Measurements from ENCODE around the gene MOB3B.

Gene MOB3B

GRCh38 chr9:27392451-27392850, 137.2 kb downstream of the MOB3B start:
- no peak overlapping the region for H3K27ac ChIP-seq (ENCODE audit: low read depth, low read length, poor library complexity, severe bottlenecking)
- H3K4me1 ChIP-seq (ENCODE audit: insufficient read depth, low read length, severe bottlenecking): no peaks in the 10 kb centered on the region
- H3K4me3 ChIP-seq (ENCODE audit: low read depth, low read length, poor library complexity, severe bottlenecking): no peak overlapping the region
- no peaks in the 10 kb centered on the region for H3F3A ChIP-seq (ENCODE audit: insufficient read depth, low read length)
- no peak overlapping the region for H3K9ac ChIP-seq (ENCODE audit: low read length)
- H3K9me2 ChIP-seq (ENCODE audit: low read depth, low read length): no peaks in the 10 kb centered on the region
- no peak overlapping the region for H2AFZ ChIP-seq (ENCODE audit: low read length)
- no peaks in the 10 kb centered on the region for H3K36me3 ChIP-seq (ENCODE audit: insufficient read depth, low read length)
- H3K9me3 ChIP-seq (ENCODE audit: low read length): no peaks in the 10 kb centered on the region
- TF ChIP-seq CTCF (IDR thresholded peaks at IDR 0.05; ENCODE audit: low read length) (no peak), EZH2 (IDR thresholded peaks at IDR 0.05; ENCODE audit: borderline replicate concordance, low read length) (no peak)
- H3K4me2 ChIP-seq (ENCODE audit: low read length): no peak overlapping the region
- H3K27me3 ChIP-seq (ENCODE audit: insufficient read depth, low read length): no peaks in the 10 kb centered on the region
- H3K79me2 ChIP-seq (ENCODE audit: insufficient read depth, low read length): no peaks in the 10 kb centered on the region
- no peaks in the 10 kb centered on the region for H4K20me1 ChIP-seq (ENCODE audit: insufficient read depth, low read length)

GRCh38 chr9:27391040-27391895, 138.3 kb downstream of the MOB3B start:
- Histone ChIP-seq H3K9me3 (ENCODE audit: low read length) (no peaks in the 10 kb centered on the region), H3F3A (ENCODE audit: insufficient read depth, low read length) (no peaks in the 10 kb centered on the region), H3K4me3 (ENCODE audit: low read depth, low read length, poor library complexity, severe bottlenecking) (no peak overlapping the region), H3K9me2 (ENCODE audit: low read depth, low read length) (no peaks in the 10 kb centered on the region), H3K9ac (ENCODE audit: low read length) (no peak overlapping the region), H2AFZ (ENCODE audit: low read length) (no peak overlapping the region), H3K27ac (ENCODE audit: low read depth, low read length, poor library complexity, severe bottlenecking) (no peak overlapping the region), H3K4me2 (ENCODE audit: low read length) (no peak overlapping the region), H3K36me3 (ENCODE audit: insufficient read depth, low read length) (no peaks in the 10 kb centered on the region), H4K20me1 (ENCODE audit: insufficient read depth, low read length) (no peaks in the 10 kb centered on the region), H3K27me3 (ENCODE audit: insufficient read depth, low read length) (no peaks in the 10 kb centered on the region), H3K79me2 (ENCODE audit: insufficient read depth, low read length) (no peaks in the 10 kb centered on the region), H3K4me1 (ENCODE audit: insufficient read depth, low read length, severe bottlenecking) (no peaks in the 10 kb centered on the region)
- TF ChIP-seq EZH2 (IDR thresholded peaks at IDR 0.05; ENCODE audit: borderline replicate concordance, low read length): no peak

- no peak overlapping the region for H3K9ac ChIP-seq (ENCODE audit: low read length)
- no peaks in the 10 kb centered on the region for H3K4me1 ChIP-seq (ENCODE audit: insufficient read depth, low read length, severe bottlenecking)
- H3K4me2 ChIP-seq (ENCODE audit: low read length): no peak overlapping the region
- H3K79me2 ChIP-seq (ENCODE audit: insufficient read depth, low read length): no peaks in the 10 kb centered on the region
- H3K9me3 ChIP-seq (ENCODE audit: low read length): no peaks in the 10 kb centered on the region
- no peaks in the 10 kb centered on the region for H3K36me3 ChIP-seq (ENCODE audit: insufficient read depth, low read length)
- no peaks in the 10 kb centered on the region for H3K27me3 ChIP-seq (ENCODE audit: insufficient read depth, low read length)
- no peaks in the 10 kb centered on the region for H3K9me2 ChIP-seq (ENCODE audit: low read depth, low read length)
- no peak overlapping the region for H3K4me3 ChIP-seq (ENCODE audit: low read depth, low read length, poor library complexity, severe bottlenecking)
- TF ChIP-seq CTCF (IDR thresholded peaks at IDR 0.05; ENCODE audit: low read length): no peak
- TF ChIP-seq EZH2 (IDR thresholded peaks at IDR 0.05; ENCODE audit: borderline replicate concordance, low read length): no peak
- no peaks in the 10 kb centered on the region for H4K20me1 ChIP-seq (ENCODE audit: insufficient read depth, low read length)
- H3F3A ChIP-seq (ENCODE audit: insufficient read depth, low read length): no peaks in the 10 kb centered on the region
- no peak overlapping the region for H2AFZ ChIP-seq (ENCODE audit: low read length)
- no peak overlapping the region for H3K27ac ChIP-seq (ENCODE audit: low read depth, low read length, poor library complexity, severe bottlenecking)
Measured at GRCh38 chr9:27388150-27388549, 141.5 kb downstream of the MOB3B start.

- Histone ChIP-seq H3F3A (ENCODE audit: insufficient read depth, low read length) (no peaks in the 10 kb centered on the region), H3K4me2 (ENCODE audit: low read length) (no peak overlapping the region), H3K79me2 (ENCODE audit: insufficient read depth, low read length) (no peaks in the 10 kb centered on the region), H3K27ac (ENCODE audit: low read depth, low read length, poor library complexity, severe bottlenecking) (no peak overlapping the region), H2AFZ (ENCODE audit: low read length) (no peak overlapping the region), H3K9ac (ENCODE audit: low read length) (no peak overlapping the region), H3K4me1 (ENCODE audit: insufficient read depth, low read length, severe bottlenecking) (no peaks in the 10 kb centered on the region), H4K20me1 (ENCODE audit: insufficient read depth, low read length) (no peaks in the 10 kb centered on the region), H3K4me3 (ENCODE audit: low read depth, low read length, poor library complexity, severe bottlenecking) (no peak overlapping the region), H3K36me3 (ENCODE audit: insufficient read depth, low read length) (no peaks in the 10 kb centered on the region), H3K9me3 (ENCODE audit: low read length) (no peaks in the 10 kb centered on the region), H3K27me3 (ENCODE audit: insufficient read depth, low read length) (no peaks in the 10 kb centered on the region), H3K9me2 (ENCODE audit: low read depth, low read length) (no peaks in the 10 kb centered on the region)
- TF ChIP-seq EZH2 (IDR thresholded peaks at IDR 0.05; ENCODE audit: borderline replicate concordance, low read length): no peak
- TF ChIP-seq CTCF (IDR thresholded peaks at IDR 0.05; ENCODE audit: low read length): no peak
Measured at GRCh38 chr9:27387722-27388121, 141.9 kb downstream of the MOB3B start.
